IPS-15b (cell line): Measurements from ENCODE around the gene FUNDC1.

Experiments
- H3K27me3 ChIP-seq: one replicate; pipeline ENCODE4 v1.6.1; 2013; ENCODE audit warnings: low read length; ENCODE audit not compliant: control insufficient read depth, insufficient read depth
- H3K36me3 ChIP-seq: one replicate; pipeline ENCODE4 v1.6.1; 2013; ENCODE audit warnings: low read length; ENCODE audit not compliant: control insufficient read depth, insufficient read depth
- H3K4me1 ChIP-seq: one replicate; pipeline ENCODE4 v1.6.1; 2013; ENCODE audit warnings: mild to moderate bottlenecking, low read length; ENCODE audit not compliant: control insufficient read depth, insufficient read depth
- H3K4me3 ChIP-seq: one replicate; pipeline ENCODE4 v1.5.1; 2013; ENCODE audit warnings: low read depth, low read length
- H3K9ac ChIP-seq: one replicate; pipeline ENCODE4 v1.6.1; 2013; ENCODE audit warnings: low read depth, mild to moderate bottlenecking, low read length
- H3K9me3 ChIP-seq: one replicate; pipeline ENCODE4 v1.6.1; 2013; ENCODE audit warnings: mild to moderate bottlenecking, low read length; ENCODE audit not compliant: control insufficient read depth, insufficient read depth

The FUNDC1 gene

GRCh38 chrX:44474410-44474809, 68.2 kb downstream of the FUNDC1 start:
- Histone ChIP-seq H3K27me3 (no peaks in the 10 kb centered on the region), H3K36me3 (no peaks in the 10 kb centered on the region), H3K9ac (no peak overlapping the region), H3K9me3 (peaks cover 8% of the 10 kb centered on the region), H3K4me3 (no peak overlapping the region), H3K4me1 (no peaks in the 10 kb centered on the region)
